H9 (cell line): ENCODE measurements around the gene NACC2. TPM values are rescaled to one million over a fixed set of nuclear protein-coding genes. Genes with fewer than 3 reads are reported as not detected.

Source experiments
- DNase-seq: peaks from one replicate; pipeline ENCODE4 v3.0.0-alpha.2; 2017
- H2AFZ ChIP-seq: one replicate; pipeline ENCODE4 v1.6.1; 2013; ENCODE audit warnings: mild to moderate bottlenecking, low read length, control low read depth, moderate library complexity
- H2AK5ac ChIP-seq: 2 replicates; pipeline ENCODE4 v1.6.1; 2013; ENCODE audit warnings: low read length, control low read depth, mixed read lengths; ENCODE audit not compliant: insufficient read length
- H2BK120ac ChIP-seq: one replicate; pipeline ENCODE4 v1.6.1; 2013; ENCODE audit warnings: low read depth, mild to moderate bottlenecking, low read length, control low read depth, inconsistent platforms; ENCODE audit not compliant: poor library complexity, severe bottlenecking
- H2BK12ac ChIP-seq: 2 replicates; pipeline ENCODE4 v1.6.1; 2013; ENCODE audit warnings: low read length, control low read depth, mixed read lengths, low read depth; ENCODE audit not compliant: insufficient read length
- H2BK15ac ChIP-seq: 2 replicates; pipeline ENCODE4 v1.6.1; 2013; ENCODE audit warnings: low read depth, low read length, control low read depth
- H2BK20ac ChIP-seq: one replicate; pipeline ENCODE4 v1.6.1; 2013; ENCODE audit warnings: low read depth, mild to moderate bottlenecking, low read length, control low read depth, inconsistent platforms; ENCODE audit not compliant: poor library complexity, severe bottlenecking
- H2BK5ac ChIP-seq: 2 replicates; pipeline ENCODE4 v1.6.1; 2013; ENCODE audit warnings: low read length, control low read depth, mixed read lengths; ENCODE audit not compliant: insufficient read length
- H3K14ac ChIP-seq: 2 replicates; pipeline ENCODE4 v1.6.1; 2013; ENCODE audit warnings: low read length, control low read depth; ENCODE audit not compliant: insufficient read depth
- H3K18ac ChIP-seq: 2 replicates; pipeline ENCODE4 v1.6.1; 2013; ENCODE audit warnings: low read depth, mild to moderate bottlenecking, mixed read lengths, low read length, control low read depth; ENCODE audit not compliant: insufficient read length
- H3K23ac ChIP-seq: 2 replicates; pipeline ENCODE4 v1.6.1; 2013; ENCODE audit warnings: low read length, control low read depth, mixed read lengths, low read depth; ENCODE audit not compliant: insufficient read length
- H3K23me2 ChIP-seq: 2 replicates; pipeline ENCODE4 v1.6.1; 2013; ENCODE audit warnings: low read depth, mild to moderate bottlenecking, mixed read lengths, low read length, control low read depth; ENCODE audit not compliant: insufficient read length, poor library complexity, severe bottlenecking
- H3K27ac ChIP-seq: 2 replicates; pipeline ENCODE4 v1.5.1; 2013; ENCODE audit warnings: low read length, control low read depth, mixed read lengths, low read depth; ENCODE audit not compliant: insufficient read length
- H3K27me3 ChIP-seq: 2 replicates; pipeline ENCODE4 v1.6.1; 2013; ENCODE audit warnings: low read length, control low read depth, inconsistent platforms; ENCODE audit not compliant: insufficient read depth
- H3K4ac ChIP-seq: 2 replicates; pipeline ENCODE4 v1.6.1; 2013; ENCODE audit warnings: low read depth, mild to moderate bottlenecking, control low read depth, inconsistent platforms, low read length, moderate library complexity
- H3K4me1 ChIP-seq: 2 replicates; pipeline ENCODE4 v1.6.1; 2013; ENCODE audit warnings: low read length, control low read depth, inconsistent platforms; ENCODE audit not compliant: insufficient read depth
- H3K4me2 ChIP-seq: 2 replicates; pipeline ENCODE4 v1.6.1; 2013; ENCODE audit warnings: low read length, control low read depth, mixed read lengths; ENCODE audit not compliant: insufficient read length, insufficient read depth
- H3K56ac ChIP-seq: 2 replicates; pipeline ENCODE4 v1.6.1; 2013; ENCODE audit warnings: low read depth, mild to moderate bottlenecking, mixed read lengths, low read length, control low read depth; ENCODE audit not compliant: insufficient read length
- H3K79me1 ChIP-seq: 2 replicates; pipeline ENCODE4 v1.6.1; 2013; ENCODE audit warnings: low read depth, mild to moderate bottlenecking, moderate library complexity, low read length, control low read depth, inconsistent platforms; ENCODE audit not compliant: insufficient read depth, poor library complexity, severe bottlenecking
- H3K79me2 ChIP-seq: 2 replicates; pipeline ENCODE4 v1.6.1; 2013; ENCODE audit warnings: low read length, control low read depth, inconsistent platforms; ENCODE audit not compliant: insufficient read depth
- H3K9ac ChIP-seq: 2 replicates; pipeline ENCODE4 v1.6.1; 2013; ENCODE audit warnings: low read length, control low read depth, mixed read lengths; ENCODE audit not compliant: insufficient read length; ENCODE audit errors: extremely low read depth
- H3K9me3 ChIP-seq: one replicate; pipeline ENCODE4 v1.6.1; 2013; ENCODE audit warnings: low read depth, low read length, inconsistent platforms; ENCODE audit not compliant: control insufficient read depth
- H3T11ph ChIP-seq: one replicate; pipeline ENCODE4 v1.6.1; 2013; ENCODE audit warnings: mild to moderate bottlenecking, low read length, control low read depth, inconsistent platforms
- H4K20me1 ChIP-seq: one replicate; pipeline ENCODE4 v1.6.1; 2013; ENCODE audit not compliant: control insufficient read depth, insufficient read length, insufficient read depth
- H4K5ac ChIP-seq: 2 replicates; pipeline ENCODE4 v1.6.1; 2013; ENCODE audit warnings: low read depth, mild to moderate bottlenecking, mixed read lengths, low read length, control low read depth; ENCODE audit not compliant: insufficient read length
- H4K8ac ChIP-seq: replicated peaks from 2 replicates; pipeline ENCODE4 v1.6.1; 2013; ENCODE audit warnings: low read length, control low read depth, mixed read lengths, low read depth; ENCODE audit not compliant: insufficient read length
- H4K91ac ChIP-seq: 2 replicates; pipeline ENCODE4 v1.6.1; 2013; ENCODE audit warnings: low read depth, mild to moderate bottlenecking, moderate library complexity, mixed read lengths, low read length, control low read depth; ENCODE audit not compliant: insufficient read length
- H3K27ac Mint-ChIP-seq, 3 experiments: 2 replicates in 2 of 3; 3 replicates in 1 of 3; pipeline ENCODE4 v1.8.0; 2020 to 2021; ENCODE audit warnings: mixed read lengths in 3 of 3, mild to moderate bottlenecking in 1 of 3, moderate library complexity in 1 of 3
- H3K27me3 Mint-ChIP-seq: 2 replicates; pipeline ENCODE4 v1.8.0; 2021; ENCODE audit warnings: low read depth, mild to moderate bottlenecking, moderate library complexity, mixed read lengths
- H3K36me3 Mint-ChIP-seq, 3 experiments: 2 replicates in 2 of 3; 3 replicates in 1 of 3; pipeline ENCODE4 v1.8.0; 2020 to 2021; ENCODE audit warnings: low read depth in 3 of 3, mixed read lengths in 3 of 3; ENCODE audit not compliant: insufficient read depth in 1 of 3
- H3K4me1 Mint-ChIP-seq, 2 experiments: 2 replicates each; pipeline ENCODE4 v1.8.0; 2020; ENCODE audit warnings: mixed read lengths in 2 of 2
- H3K4me3 Mint-ChIP-seq, 2 experiments: 2 replicates in 1 of 2; 3 replicates in 1 of 2; pipeline ENCODE4 v1.8.0; 2020 to 2021; ENCODE audit warnings: mild to moderate bottlenecking in 2 of 2, mixed read lengths in 2 of 2, moderate library complexity in 1 of 2
- H3K9me3 Mint-ChIP-seq, 2 experiments: 2 replicates in 1 of 2; 3 replicates in 1 of 2; pipeline ENCODE4 v1.8.0; 2020; ENCODE audit warnings: mild to moderate bottlenecking in 2 of 2, mixed read lengths in 2 of 2, moderate library complexity in 1 of 2
- CTCF ChIP-seq: fragments of 200-600 bp; sonication (generic); conservative IDR thresholded peaks from 3 replicates; pipeline ENCODE4 v1.8.0; 2021; ENCODE audit warnings: antibody characterized with exemption, mild to moderate bottlenecking
- WGBS: extraction: QIAGEN DNeasy Blood & Tissue Kit; methylation state at CpG from one replicate; pipeline ENCODE4 v1.1.7; 2013; ENCODE audit warnings: missing lambda C conversion rate, low lambda C conversion rate, mixed read lengths; ENCODE audit not compliant: insufficient read length; ENCODE audit errors: extremely low coverage; 5-methylcytosine and 5-hydroxymethylcytosine counted together
- total RNA-seq: library from RNA; stranded (reverse); gene quantifications from 2 replicates; pipeline ENCODE4 v1.2.1, GENCODE V29; 2021

The NACC2 gene
- total RNA-seq, 1 experiment from 2014 or later: 11.5 TPM

- Histone ChIP-seq H3K9ac (no peak overlapping the region), H4K5ac (no peak overlapping the region), H3K4ac (no peak overlapping the region), H3T11ph (no peak overlapping the region), H3K79me1 (no peaks in the 10 kb centered on the region), H3K14ac (no peak overlapping the region; the same call in 1 of the 2 replicates), H4K91ac (no peak overlapping the region), H4K20me1 (no peaks in the 10 kb centered on the region), H3K56ac (no peak overlapping the region), H2BK12ac (no peak overlapping the region), H3K4me1 (no peaks in the 10 kb centered on the region), H2BK15ac (no peak overlapping the region), H2BK120ac (no peak overlapping the region), H3K18ac (no peak overlapping the region), H2AFZ (no peak overlapping the region), H4K8ac (no peak overlapping the region), H2AK5ac (no peak overlapping the region), H2BK5ac (no peak overlapping the region), H3K23me2 (peaks cover 3% of the 10 kb centered on the region), H3K27ac (no peak overlapping the region), H3K9me3 (no peaks in the 10 kb centered on the region), H2BK20ac (no peak overlapping the region), H3K79me2 (no peaks in the 10 kb centered on the region), H3K4me2 (no peak overlapping the region), H3K23ac (no peak overlapping the region), H3K27me3 (no peaks in the 10 kb centered on the region)
- no peak overlapping the region for H3K4me3 Mint-ChIP-seq
- no CpG with 5 or more reads among the region's 44 CpGs for WGBS
- H3K27ac Mint-ChIP-seq: no peak overlapping the region
- TF ChIP-seq CTCF: no peak
- no peaks in the 10 kb centered on the region for H3K27me3 Mint-ChIP-seq
- H3K9me3 Mint-ChIP-seq: no peaks in the 10 kb centered on the region
- peaks cover 3 to 9% of the 10 kb centered on the region in 2 experiments for H3K4me1 Mint-ChIP-seq
- peaks cover 0 to 15% (median 0%) of the 10 kb centered on the region in 3 experiments; a peak in 1 of 7 replicates for H3K36me3 Mint-ChIP-seq
- no peak for DNase-seq
These were observed 49.2 kb downstream of the NACC2 start for GRCh38 chr9:136045595-136046553.
